Spleen (tissue), 11 donors: Measurements from ENCODE around the gene GRK5. TPM values are rescaled to one million over a fixed set of nuclear protein-coding genes. Genes with fewer than 3 reads are reported as not detected.

Source experiments
- DNase-seq: peaks from one replicate; pipeline ENCODE4 v3.0.0-alpha.2; 2020
- H3K27ac ChIP-seq, 8 donors: fragments of 200-600 bp; sonication (generic) in 7 of 8; 1 replicate in 4 of 8; 2 replicates in 4 of 8; pipeline versions ENCODE4 v1.5.0 to v1.8.0; 2016 to 2021; ENCODE audit warnings: inconsistent platforms in 4 of 8, mild to moderate bottlenecking in 4 of 8, moderate library complexity in 1 of 8
- H3K27me3 ChIP-seq, 7 donors: fragments of 200-600 bp; sonication (generic) in 6 of 7; replicated peaks in 1 of 7; 1 replicate in 4 of 7; 2 replicates in 3 of 7; pipeline versions ENCODE4 v1.5.0 to v1.8.0; 2016 to 2021; ENCODE audit warnings: inconsistent platforms in 3 of 7, mild to moderate bottlenecking in 1 of 7
- H3K36me3 ChIP-seq, 6 donors: fragments of 200-600 bp; sonication (generic) in 5 of 6; 1 replicate in 4 of 6; 2 replicates in 2 of 6; pipeline versions ENCODE4 v1.5.0 to v1.8.0; 2016 to 2021; ENCODE audit warnings: inconsistent platforms in 2 of 6
- H3K4me1 ChIP-seq, 6 donors: fragments of 200-600 bp; sonication (generic) in 5 of 6; 1 replicate in 3 of 6; 2 replicates in 3 of 6; pipeline versions ENCODE4 v1.5.0 to v1.8.0; 2016 to 2021; ENCODE audit warnings: inconsistent platforms in 3 of 6
- H3K4me3 ChIP-seq, 8 donors: fragments of 200-600 bp; sonication (generic) in 7 of 8; 1 replicate in 4 of 8; 2 replicates in 4 of 8; pipeline versions ENCODE4 v1.5.0 to v1.8.0; 2016 to 2021; ENCODE audit warnings: inconsistent platforms in 4 of 8, mild to moderate bottlenecking in 4 of 8, moderate library complexity in 2 of 8
- H3K9me3 ChIP-seq, 8 donors: fragments of 200-600 bp; sonication (generic) in 7 of 8; 1 replicate in 4 of 8; 2 replicates in 4 of 8; pipeline versions ENCODE4 v1.5.0 to v1.8.0; 2016 to 2021; ENCODE audit warnings: inconsistent platforms in 4 of 8
- CTCF ChIP-seq, 11 experiments: fragments of 200-600 bp in 7 of 11; fragments of 450-650 bp in 4 of 11; sonication (generic) in 4 of 11; IDR thresholded peaks in 8 of 11; conservative IDR thresholded peaks in 3 of 11; 1 replicate in 7 of 11; 2 replicates in 4 of 11; pipeline versions ENCODE4 v1.4.0 to v1.8.0; 2016 to 2021; ENCODE audit warnings: antibody characterized with exemption in 11 of 11, inconsistent platforms in 4 of 11, mild to moderate bottlenecking in 1 of 11
- POLR2A ChIP-seq, 3 donors: fragments of 450-650 bp; IDR thresholded peaks; one replicate each; pipeline ENCODE4 v1.5.1; 2017; ENCODE audit warnings: antibody characterized with exemption in 3 of 3, mild to moderate bottlenecking in 1 of 3
- POLR2AphosphoS5 ChIP-seq, 3 donors: sonication (generic); formaldehyde crosslinking; IDR thresholded peaks; one replicate each; pipeline ENCODE4 v1.5.1; 2017; ENCODE audit warnings: antibody characterized with exemption in 3 of 3
- WGBS, 5 donors: extraction: QIAGEN DNeasy Blood & Tissue Kit in 3 of 5; methylation state at CpG; one replicate each; pipeline versions ENCODE4 v1.1.5 to v1.1.7; 2013 to 2018; 5-methylcytosine and 5-hydroxymethylcytosine counted together
- intact Hi-C: fragments of 100-400 bp; cut with DNase I; formaldehyde crosslinking; loops from one replicate; pipeline ENCODE4 v1.15.0; 2023; ENCODE audit warnings: low total_unique reads
- polyA plus RNA-seq, 3 donors: library from polyadenylated mRNA; stranded (reverse); fragments of 200-250 nt; gene quantifications; one replicate each; pipeline ENCODE4 v1.2.1, GENCODE V29; 2013
- total RNA-seq, 7 donors: library from RNA; depleted of rRNA in 3 of 7; stranded (reverse); fragments of >200 nt in 3 of 7; fragmentation: NEBNext Ultra II Directional in 4 of 7; extraction: Animal tissue kit (Norgen Biotek cat#: 25700) in 4 of 7; gene quantifications; one replicate each; pipeline versions ENCODE4 v1.1.0 to v1.2.1, GENCODE V29; 2016 to 2021
- donor health status: healthy with polysubstance abuse.
- donor health status: DM: no; HTN: no; CAD: no; lungs with moderate emphysema.
- donor health status: DM: no; HTN: no; CAD: no.
- donor health status: Bipolar disorder and iron deficiency.
- donor health status: healthy.
- donor health status: DM: no; HTN: no; CAD: no.
- donor health status: DM: yes; HTN: yes; CAD: no.

GRK5 gene
- total and polyA plus RNA-seq, 10 donors, result 15.5 to 85.2 (median 52.1) TPM

DNA sequence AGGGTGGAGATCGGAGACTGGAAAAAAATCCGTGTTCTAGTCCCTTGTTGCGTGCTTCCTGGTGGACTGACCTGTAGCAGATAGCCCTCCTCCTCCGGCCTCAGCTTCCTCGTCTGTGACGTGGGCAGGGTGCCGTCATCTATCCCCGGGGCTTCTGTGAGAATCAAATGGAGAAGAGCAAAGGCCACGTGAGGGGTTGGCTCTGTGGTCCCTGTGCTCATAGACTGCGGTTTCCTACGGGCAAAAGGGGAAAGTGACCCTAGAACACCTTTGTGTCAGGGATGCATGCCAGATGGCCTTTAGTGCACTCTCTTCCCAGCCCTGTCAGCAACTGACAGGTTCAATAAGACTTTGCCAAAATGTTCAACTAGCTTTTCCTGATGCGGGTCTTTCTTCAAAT is 33.7 kb downstream of the GRK5 start:
- H3K4me1 ChIP-seq, result peaks cover 8 to 77% (median 39%) of the 10 kb centered on the region in 6 donors

GRCh38 chr10:119242186-119242585 is 34.8 kb downstream of the GRK5 start:
- TF ChIP-seq POLR2AphosphoS5 (IDR thresholded peaks at IDR 0.05) (no peak), CTCF (IDR thresholded peaks at IDR 0.05 in 8 of 11, conservative IDR thresholded peaks at IDR 0.05 in 3 of 11) (no peak), POLR2A (IDR thresholded peaks at IDR 0.05) (no peak)
- no peaks in the 10 kb centered on the region for H3K27me3 ChIP-seq
- peaks cover 0 to 3% (median 0%) of the 10 kb centered on the region in 8 donors for H3K9me3 ChIP-seq
- H3K27ac ChIP-seq, result peak overlapping the region in 1 of 8 donors; percentile 24
- intact Hi-C loops, result no loop called here
- no peak for DNase-seq
- H3K4me3 ChIP-seq, result no peak overlapping the region
- 82 to 94% (median 92%) methylated on average over 7 of the region's 7 CpGs for WGBS, 5 donors
- no peaks in the 10 kb centered on the region for H3K36me3 ChIP-seq
- peaks cover 4 to 77% (median 35%) of the 10 kb centered on the region in 6 donors for H3K4me1 ChIP-seq

More for the DNA sequence above, 33.7 kb downstream of the GRK5 start:
- H3K27ac ChIP-seq, result no peak overlapping the region
- no peaks in the 10 kb centered on the region for H3K36me3 ChIP-seq
- TF ChIP-seq POLR2AphosphoS5 (IDR thresholded peaks at IDR 0.05) (no peak), CTCF (IDR thresholded peaks at IDR 0.05 in 8 of 11, conservative IDR thresholded peaks at IDR 0.05 in 3 of 11) (no peak), POLR2A (IDR thresholded peaks at IDR 0.05) (no peak)
- WGBS, 5 donors, result 88 to 92% (median 89%) methylated on average over 12 of the region's 12 CpGs
- intact Hi-C loops, result no loop called here
- DNase-seq, result no peak
- H3K4me3 ChIP-seq, result no peak overlapping the region
- peaks cover 0 to 3% (median 0%) of the 10 kb centered on the region in 8 donors for H3K9me3 ChIP-seq
- no peaks in the 10 kb centered on the region for H3K27me3 ChIP-seq

- peaks cover 0 to 3% (median 0%) of the 10 kb centered on the region in 8 donors for H3K9me3 ChIP-seq
- no peaks in the 10 kb centered on the region for H3K27me3 ChIP-seq
- 69 to 88% (median 83%) methylated on average over 2 of the region's 2 CpGs for WGBS, 5 donors
- intact Hi-C loops, result no loop called here
- TF ChIP-seq CTCF (IDR thresholded peaks at IDR 0.05 in 8 of 11, conservative IDR thresholded peaks at IDR 0.05 in 3 of 11) (no peak), POLR2A (IDR thresholded peaks at IDR 0.05) (no peak), POLR2AphosphoS5 (IDR thresholded peaks at IDR 0.05) (no peak)
- peaks cover 0 to 73% (median 29%) of the 10 kb centered on the region in 6 donors for H3K4me1 ChIP-seq
- no peak for DNase-seq
- peak overlapping the region in 3 of 8 donors; percentile 2 to 23 (median 10) for H3K27ac ChIP-seq
- no peak overlapping the region for H3K4me3 ChIP-seq
- H3K36me3 ChIP-seq, result no peaks in the 10 kb centered on the region
Measured at GRCh38 chr10:119243488-119243887, 36.1 kb downstream of the GRK5 start.

DNA sequence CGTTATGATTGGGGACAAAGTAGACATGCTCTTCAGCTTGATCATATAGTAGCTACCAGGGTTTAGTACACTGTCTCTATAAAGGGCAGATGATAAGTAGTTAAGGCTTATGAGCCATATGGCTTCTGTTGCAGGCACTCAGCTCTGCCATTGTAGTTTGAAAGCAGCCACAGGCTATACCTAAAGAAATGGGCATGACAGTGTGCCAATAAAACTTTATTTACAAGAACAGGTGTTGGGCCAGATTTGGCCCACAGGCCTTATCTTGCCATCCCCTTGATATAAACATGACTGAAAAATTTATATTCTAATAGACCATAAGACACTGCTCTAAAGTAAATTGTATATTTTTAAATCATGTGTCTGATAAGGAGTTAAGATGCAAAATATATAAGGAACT is 36.6 kb downstream of the GRK5 start:
- Histone ChIP-seq H3K27ac (peak overlapping the region in 2 of 8 donors; percentile 10 to 23), H3K4me1 (peaks cover 0 to 69% (median 28%) of the 10 kb centered on the region in 6 donors)
- 81 to 96% (median 85%) methylated on average over 1 of the region's 1 CpG for WGBS, 5 donors

More for the DNA sequence above, 36.6 kb downstream of the GRK5 start:
- H3K4me3 ChIP-seq, result no peak overlapping the region
- peaks cover 0 to 3% (median 0%) of the 10 kb centered on the region in 8 donors for H3K9me3 ChIP-seq
- H3K36me3 ChIP-seq, result no peaks in the 10 kb centered on the region
- no peak for DNase-seq
- intact Hi-C loops, result no loop called here
- no peak for TF ChIP-seq POLR2AphosphoS5 (IDR thresholded peaks at IDR 0.05)
- no peak for TF ChIP-seq CTCF (IDR thresholded peaks at IDR 0.05 in 8 of 11, conservative IDR thresholded peaks at IDR 0.05 in 3 of 11)
- TF ChIP-seq POLR2A (IDR thresholded peaks at IDR 0.05), result no peak
- no peaks in the 10 kb centered on the region for H3K27me3 ChIP-seq
